HEK293T (cell line): ENCODE data around the gene THSD4.

ENCODE experiments used
- ARNT ChIP-seq: fragments of 450-650 bp; IDR thresholded peaks from 2 replicates; pipeline ENCODE4 v1.6.1; 2017; ENCODE audit warnings: mild to moderate bottlenecking
- BHLHE40 ChIP-seq: fragments of 450-650 bp; IDR thresholded peaks from 2 replicates; pipeline ENCODE4 v1.6.1; 2016; ENCODE audit warnings: mild to moderate bottlenecking, moderate library complexity, borderline replicate concordance
- CTBP1 ChIP-seq: fragments of 450-650 bp; IDR thresholded peaks from 2 replicates; pipeline ENCODE4 v1.6.1; 2016; ENCODE audit warnings: borderline replicate concordance
- ELF4 ChIP-seq: fragments of 450-650 bp; IDR thresholded peaks from 2 replicates; pipeline ENCODE4 v1.6.1; 2017; ENCODE audit warnings: antibody characterized with exemption
- FOXA1 ChIP-seq: fragments of 450-650 bp; IDR thresholded peaks from 2 replicates; pipeline ENCODE4 v1.6.1; 2016; ENCODE audit warnings: mild to moderate bottlenecking
- FOXK2 ChIP-seq: fragments of 450-650 bp; IDR thresholded peaks from 2 replicates; pipeline ENCODE4 v1.6.1; 2016; ENCODE audit warnings: mild to moderate bottlenecking
- HDGF ChIP-seq: fragments of 450-650 bp; IDR thresholded peaks from 2 replicates; pipeline ENCODE4 v1.6.1; 2017; ENCODE audit warnings: antibody characterized with exemption, borderline replicate concordance
- L3MBTL2 ChIP-seq: fragments of 450-650 bp; conservative IDR thresholded peaks from 2 replicates; pipeline ENCODE4 v1.6.1; 2016; ENCODE audit warnings: mild to moderate bottlenecking
- LEF1 ChIP-seq: fragments of 450-650 bp; IDR thresholded peaks from 2 replicates; pipeline ENCODE4 v1.6.1; 2017; ENCODE audit warnings: mild to moderate bottlenecking, borderline replicate concordance
- PKNOX1 ChIP-seq: fragments of 450-650 bp; IDR thresholded peaks from 2 replicates; pipeline ENCODE4 v1.6.1; 2016
- SP1 ChIP-seq: fragments of 450-650 bp; IDR thresholded peaks from 2 replicates; pipeline ENCODE4 v1.6.1; 2017
- ZNF384 ChIP-seq: fragments of 450-650 bp; IDR thresholded peaks from 2 replicates; pipeline ENCODE4 v1.6.1; 2016

DNA sequence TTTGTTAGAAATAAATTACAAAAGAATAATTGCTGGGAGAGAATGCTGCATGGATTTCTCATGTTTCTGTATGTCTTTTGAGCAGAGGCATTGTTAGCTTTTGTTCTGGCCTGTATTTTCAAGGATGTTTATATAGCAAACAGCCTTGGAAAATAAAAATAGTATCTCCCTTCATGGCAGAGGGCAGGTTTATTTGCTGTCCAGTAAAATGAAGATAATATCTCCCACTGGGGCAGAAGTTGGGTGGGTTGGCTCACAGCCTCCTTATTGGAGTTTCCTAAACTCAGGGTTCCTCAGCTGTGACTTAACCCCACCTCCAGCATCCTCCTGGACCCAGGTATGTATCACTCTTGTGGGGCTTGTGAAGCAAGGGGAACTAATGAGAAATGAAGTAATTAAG lies 43.7 kb upstream of the THSD4 start:
- TF ChIP-seq LEF1 (no peak), PKNOX1 (no peak), ELF4 (no peak), SP1 (no peak), BHLHE40 (no peak), FOXK2 (no peak), CTBP1 (no peak), ZNF384 (no peak), ARNT (no peak), L3MBTL2 (no peak), HDGF (no peak), FOXA1 (no peak)
